Measurements from ENCODE around the gene PPP3CA. TPM values are rescaled to one million over a fixed set of nuclear protein-coding genes. Genes with fewer than 3 reads are reported as not detected.
A peak's percentile ranks its signal among the peaks of the same experiment; 100 is the strongest.
"Not testable (repeated sequence)": the region's sequence is repeated elsewhere in the genome, so short reads cannot be mapped to it uniquely, and the experiment has no call there.

PPP3CA gene
- total and polyA plus RNA-seq, 3 experiments from 2014 or later, result 6.9 to 30.7 (median 30.0) TPM

DNA sequence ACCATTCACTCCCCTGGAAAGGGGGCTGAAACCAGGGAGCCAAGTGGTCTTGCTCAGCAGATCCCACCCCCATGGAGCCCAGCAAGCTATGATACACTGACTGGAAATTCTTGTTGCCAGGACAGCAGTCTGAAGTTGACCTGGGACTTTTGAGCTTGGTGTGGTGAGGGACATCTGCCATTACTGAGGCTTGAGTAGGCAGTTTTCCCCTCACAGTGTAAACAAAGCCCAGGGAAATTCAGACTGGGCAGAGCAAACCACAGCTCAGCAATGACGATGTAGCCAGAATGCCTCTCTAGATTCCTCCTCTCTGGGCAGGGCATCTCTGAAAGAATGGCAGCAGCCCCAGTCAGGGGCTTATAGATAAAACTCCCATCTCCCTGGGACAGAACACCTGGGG lies 218.4 kb downstream of the PPP3CA start:
- H3K9me3 Mint-ChIP-seq; H3K9me3 ChIP-seq (ENCODE audit: low read length); H3K27ac ChIP-seq (ENCODE audit: low read depth, low read length); H3K4me3 Mint-ChIP-seq; H3K36me3 ChIP-seq (ENCODE audit: insufficient read depth, low read length); H3K4me1 ChIP-seq (ENCODE audit: insufficient read depth, low read length); H3K27me3 Mint-ChIP-seq; POLR2A ChIA-PET; H3K4me3 ChIP-seq (ENCODE audit: low read length); DNase-seq; H3K36me3 Mint-ChIP-seq; H3K27me3 ChIP-seq (ENCODE audit: insufficient read depth, low read length, poor library complexity, severe bottlenecking): not testable (repeated sequence)
- Mint-ChIP-seq H3K27ac (peak overlapping the region in 1 of 8 donors; percentile 19), H3K4me1 (peaks cover 51 to 76% (median 59%) of the 10 kb centered on the region in 3 donors)
- CTCF ChIA-PET, result interaction anchor here (1.5 kb wide), 1 partner anchor 9 kb away, joined by 3 read pairs; no protein-coding TSS in a partner anchor

DNA sequence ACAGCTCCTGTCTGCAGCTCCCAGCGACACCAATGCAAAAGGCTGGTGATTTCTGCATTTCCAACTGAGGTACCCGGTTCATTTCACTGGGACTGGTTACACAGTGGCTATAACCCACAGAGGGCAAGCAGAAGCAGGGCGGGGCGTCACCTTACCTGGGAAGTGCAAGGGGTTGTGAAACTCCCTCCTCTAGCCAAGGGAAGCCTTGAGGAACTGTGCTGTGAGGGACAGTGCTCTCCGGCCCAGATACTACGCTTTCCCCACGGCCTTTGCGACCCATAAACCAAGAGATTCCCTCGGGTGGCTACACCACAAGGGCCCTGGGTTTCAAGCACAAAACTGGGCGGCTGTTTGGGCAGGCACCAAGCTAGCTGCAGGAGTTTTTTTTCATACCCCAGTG lies 218.9 kb downstream of the PPP3CA start:
- H3K4me3 Mint-ChIP-seq, result no peak overlapping the region
- H3K9me3 Mint-ChIP-seq, result no peaks in the 10 kb centered on the region
- H3K36me3 ChIP-seq (ENCODE audit: insufficient read depth, low read length), result no peaks in the 10 kb centered on the region
- no peak overlapping the region for H3K27ac Mint-ChIP-seq
- H3K27ac ChIP-seq (ENCODE audit: low read depth, low read length), result no peak overlapping the region
- no peaks in the 10 kb centered on the region for H3K27me3 ChIP-seq (ENCODE audit: insufficient read depth, low read length, poor library complexity, severe bottlenecking)
- POLR2A ChIA-PET, result no interaction called here
- H3K4me3 ChIP-seq (ENCODE audit: low read length), result no peak overlapping the region
- CTCF ChIA-PET, result no interaction called here
- no peaks in the 10 kb centered on the region for H3K9me3 ChIP-seq (ENCODE audit: low read length)
- H3K4me1 Mint-ChIP-seq, result peaks cover 48 to 76% (median 55%) of the 10 kb centered on the region in 3 donors
- H3K36me3 Mint-ChIP-seq, result peaks cover 4 to 9% (median 6%) of the 10 kb centered on the region in 3 donors
- H3K27me3 Mint-ChIP-seq, result no peaks in the 10 kb centered on the region
- no peaks in the 10 kb centered on the region for H3K4me1 ChIP-seq (ENCODE audit: insufficient read depth, low read length)
- peak in 1 of 5 donors; percentile 45 for DNase-seq

DNA sequence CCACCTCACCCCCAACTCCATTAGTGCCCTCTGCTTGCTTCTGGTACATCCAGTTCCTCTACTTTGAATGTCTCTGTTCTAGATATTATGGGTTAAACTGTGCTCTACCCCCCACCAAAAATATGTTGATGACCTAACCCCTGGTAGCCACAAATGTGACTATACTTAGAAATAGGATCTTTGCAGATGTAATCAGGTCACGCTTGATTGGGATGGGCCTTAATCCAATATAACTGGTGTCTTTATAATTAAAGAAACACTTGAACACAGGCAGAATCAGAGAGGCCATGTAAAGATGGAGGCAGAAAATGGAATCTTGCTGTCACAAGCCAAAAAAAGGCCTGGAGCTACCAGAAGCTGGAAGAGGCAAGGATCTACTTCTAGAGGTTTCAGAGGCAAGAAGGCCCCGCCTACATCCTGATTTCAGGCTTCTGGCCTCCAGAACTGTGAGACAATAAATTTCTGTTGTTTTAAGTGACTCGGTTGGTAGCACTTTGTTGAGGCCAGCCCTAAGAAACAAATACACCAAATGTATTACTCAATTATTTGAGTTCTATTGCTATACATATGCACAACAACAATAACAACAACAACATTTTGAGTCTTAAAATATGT lies 220.0 kb downstream of the PPP3CA start:
- Mint-ChIP-seq H3K4me1 (peaks cover 43 to 74% (median 47%) of the 10 kb centered on the region in 3 donors), H3K36me3 (peaks cover 4 to 9% (median 8%) of the 10 kb centered on the region in 3 donors), H3K9me3 (no peaks in the 10 kb centered on the region), H3K27me3 (no peaks in the 10 kb centered on the region), H3K4me3 (no peak overlapping the region), H3K27ac (no peak overlapping the region)
- no peak overlapping the region for H3K4me3 ChIP-seq (ENCODE audit: low read length)
- DNase-seq, result no peak
- H3K4me1 ChIP-seq (ENCODE audit: insufficient read depth, low read length), result no peaks in the 10 kb centered on the region
- ChIA-PET CTCF (no interaction called here), POLR2A (no interaction called here)
- H3K9me3 ChIP-seq (ENCODE audit: low read length), result no peaks in the 10 kb centered on the region
- H3K27ac ChIP-seq (ENCODE audit: low read depth, low read length), result no peak overlapping the region
- H3K27me3 ChIP-seq (ENCODE audit: insufficient read depth, low read length, poor library complexity, severe bottlenecking), result no peaks in the 10 kb centered on the region
- no peaks in the 10 kb centered on the region for H3K36me3 ChIP-seq (ENCODE audit: insufficient read depth, low read length)

DNA sequence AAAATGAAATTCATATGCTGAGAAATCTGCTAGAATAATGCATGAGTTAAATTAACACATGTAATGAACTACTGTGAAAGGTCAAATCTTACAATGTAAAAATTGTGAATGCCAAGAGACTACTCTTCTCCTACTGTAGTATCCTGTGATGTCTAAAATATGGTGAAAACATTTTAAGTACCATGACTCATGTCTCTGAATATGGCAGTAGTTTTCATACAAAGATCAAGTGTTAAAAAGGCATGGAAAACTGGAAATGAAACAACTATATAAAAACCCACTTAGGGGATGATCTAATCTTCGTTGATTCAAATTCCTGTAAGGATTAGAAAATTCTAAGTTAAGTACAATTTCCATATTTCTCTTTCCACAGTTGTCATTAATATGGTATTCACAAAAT lies 221.3 kb downstream of the PPP3CA start:
- Mint-ChIP-seq H3K36me3 (peaks cover 4 to 12% (median 5%) of the 10 kb centered on the region in 3 donors), H3K9me3 (no peaks in the 10 kb centered on the region), H3K27ac (no peak overlapping the region), H3K4me3 (no peak overlapping the region), H3K27me3 (no peaks in the 10 kb centered on the region), H3K4me1 (peaks cover 39 to 69% (median 39%) of the 10 kb centered on the region in 3 donors)
- no peaks in the 10 kb centered on the region for H3K4me1 ChIP-seq (ENCODE audit: insufficient read depth, low read length)
- H3K27me3 ChIP-seq (ENCODE audit: insufficient read depth, low read length, poor library complexity, severe bottlenecking), result no peaks in the 10 kb centered on the region
- CTCF ChIA-PET, result no interaction called here
- no peak for DNase-seq
- no peaks in the 10 kb centered on the region for H3K36me3 ChIP-seq (ENCODE audit: insufficient read depth, low read length)
- no peak overlapping the region for H3K4me3 ChIP-seq (ENCODE audit: low read length)
- POLR2A ChIA-PET, result no interaction called here
- no peak overlapping the region for H3K27ac ChIP-seq (ENCODE audit: low read depth, low read length)
- H3K9me3 ChIP-seq (ENCODE audit: low read length), result no peaks in the 10 kb centered on the region

DNA sequence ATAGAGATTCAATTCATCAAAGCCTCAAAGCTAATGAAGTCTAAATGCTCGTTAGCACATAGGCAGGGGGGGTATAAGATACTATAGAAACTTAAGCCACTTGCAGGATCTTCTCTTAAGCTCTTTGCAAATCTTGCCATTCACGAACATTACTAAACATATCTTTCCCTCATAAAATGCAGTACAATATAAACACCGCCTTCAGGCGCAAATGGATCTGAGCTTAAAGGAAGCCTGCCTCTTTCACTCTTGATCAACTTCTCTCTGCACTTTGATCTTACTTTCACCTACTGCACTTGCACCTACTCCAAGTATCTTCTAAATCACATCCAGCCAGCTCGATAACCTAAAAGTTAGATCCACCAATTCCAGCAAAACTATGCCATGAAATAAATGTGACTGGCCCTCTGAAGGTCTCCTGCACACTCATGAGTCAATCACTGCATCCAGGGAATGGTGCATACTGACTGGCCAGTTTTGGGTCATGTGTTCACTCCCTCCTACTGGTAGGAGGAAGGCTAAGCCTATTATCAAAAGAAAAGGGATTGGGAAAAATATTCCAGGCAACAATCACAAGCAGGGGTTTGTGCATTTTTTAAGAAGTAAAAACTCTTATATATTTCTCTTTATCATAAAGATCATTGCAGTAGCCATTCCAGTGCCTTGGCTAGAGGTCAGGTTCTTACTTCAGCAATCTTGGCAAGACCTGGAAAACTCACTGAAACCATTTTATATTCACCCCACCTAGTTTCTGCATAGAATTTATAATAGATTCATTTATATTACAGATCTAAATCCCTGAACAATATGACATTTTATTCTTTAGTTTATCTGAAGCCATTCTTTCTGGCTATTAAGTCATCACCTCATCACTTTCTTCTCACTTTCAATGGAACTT lies 222.0 kb downstream of the PPP3CA start:
- Mint-ChIP-seq H3K4me3 (no peak overlapping the region), H3K9me3 (no peaks in the 10 kb centered on the region), H3K36me3 (peaks cover 4 to 12% (median 5%) of the 10 kb centered on the region in 3 donors), H3K27ac (peak overlapping the region in 1 of 8 donors; percentile 33), H3K4me1 (peaks cover 37 to 65% (median 40%) of the 10 kb centered on the region in 3 donors), H3K27me3 (no peaks in the 10 kb centered on the region)
- H3K4me1 ChIP-seq (ENCODE audit: insufficient read depth, low read length), result no peaks in the 10 kb centered on the region
- DNase-seq, result no peak
- ChIA-PET POLR2A (no interaction called here), CTCF (no interaction called here)
- H3K27ac ChIP-seq (ENCODE audit: low read depth, low read length), result no peak overlapping the region
- no peak overlapping the region for H3K4me3 ChIP-seq (ENCODE audit: low read length)
- H3K27me3 ChIP-seq (ENCODE audit: insufficient read depth, low read length, poor library complexity, severe bottlenecking), result no peaks in the 10 kb centered on the region
- H3K36me3 ChIP-seq (ENCODE audit: insufficient read depth, low read length), result no peaks in the 10 kb centered on the region
- no peaks in the 10 kb centered on the region for H3K9me3 ChIP-seq (ENCODE audit: low read length)

DNA sequence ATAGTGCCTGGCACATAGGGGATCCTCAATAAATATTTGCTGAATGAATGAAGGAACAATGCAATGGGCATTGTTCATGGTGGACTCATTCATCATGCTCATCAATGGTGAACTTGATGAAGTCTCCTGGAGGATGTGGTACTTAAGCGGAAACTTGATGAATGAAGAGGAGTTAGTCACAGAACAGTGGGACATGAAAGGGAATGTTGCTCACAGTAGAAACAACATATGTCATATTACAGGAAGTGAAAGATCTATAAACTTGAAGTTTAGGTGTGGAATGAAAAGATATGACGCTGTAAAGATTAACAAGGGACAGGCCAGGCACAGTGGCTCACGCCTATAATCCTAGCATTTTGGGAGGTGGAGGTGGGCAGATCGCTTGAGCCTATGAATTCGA lies 224.1 kb downstream of the PPP3CA start:
- Mint-ChIP-seq H3K36me3 (peaks cover 0 to 6% (median 5%) of the 10 kb centered on the region in 3 donors), H3K4me3 (no peak overlapping the region), H3K27ac (no peak overlapping the region), H3K27me3 (no peaks in the 10 kb centered on the region), H3K9me3 (no peaks in the 10 kb centered on the region), H3K4me1 (peaks cover 33 to 65% (median 34%) of the 10 kb centered on the region in 3 donors)
- Histone ChIP-seq H3K36me3 (ENCODE audit: insufficient read depth, low read length) (no peaks in the 10 kb centered on the region), H3K4me1 (ENCODE audit: insufficient read depth, low read length) (no peaks in the 10 kb centered on the region), H3K27me3 (ENCODE audit: insufficient read depth, low read length, poor library complexity, severe bottlenecking) (no peaks in the 10 kb centered on the region), H3K9me3 (ENCODE audit: low read length) (no peaks in the 10 kb centered on the region), H3K4me3 (ENCODE audit: low read length) (no peak overlapping the region), H3K27ac (ENCODE audit: low read depth, low read length) (no peak overlapping the region)
- no peak for DNase-seq
- POLR2A ChIA-PET, result no interaction called here
- CTCF ChIA-PET, result no interaction called here

DNA sequence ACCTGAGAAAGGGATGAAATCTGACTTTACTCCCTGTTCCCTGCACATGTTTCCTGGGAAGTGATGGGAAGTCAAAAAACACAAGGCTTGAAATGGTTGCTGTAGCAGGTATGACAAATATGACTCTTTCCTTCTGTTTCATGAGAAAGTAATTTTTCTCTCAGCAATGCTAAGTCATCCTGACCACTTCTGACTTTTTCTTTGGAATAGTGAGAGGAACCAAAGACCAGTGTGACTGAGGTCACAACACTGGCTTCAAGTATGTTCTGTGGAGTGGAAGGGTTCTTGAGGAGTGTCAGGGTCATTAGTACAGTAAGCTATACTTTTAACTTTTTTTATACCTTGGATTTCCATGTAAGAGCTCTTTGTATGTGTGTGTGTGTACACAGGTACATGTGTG lies 225.3 kb downstream of the PPP3CA start:
- Histone ChIP-seq H3K27me3 (ENCODE audit: insufficient read depth, low read length, poor library complexity, severe bottlenecking) (no peaks in the 10 kb centered on the region), H3K27ac (ENCODE audit: low read depth, low read length) (no peak overlapping the region), H3K9me3 (ENCODE audit: low read length) (no peaks in the 10 kb centered on the region), H3K4me3 (ENCODE audit: low read length) (no peak overlapping the region), H3K4me1 (ENCODE audit: insufficient read depth, low read length) (no peaks in the 10 kb centered on the region), H3K36me3 (ENCODE audit: insufficient read depth, low read length) (no peaks in the 10 kb centered on the region)
- H3K4me3 Mint-ChIP-seq, result no peak overlapping the region
- peaks cover 22 to 62% (median 25%) of the 10 kb centered on the region in 3 donors for H3K4me1 Mint-ChIP-seq
- DNase-seq, result no peak
- no peaks in the 10 kb centered on the region for H3K9me3 Mint-ChIP-seq
- CTCF ChIA-PET, result no interaction called here
- peak overlapping the region in 1 of 8 donors; percentile 21 for H3K27ac Mint-ChIP-seq
- no peaks in the 10 kb centered on the region for H3K27me3 Mint-ChIP-seq
- peaks cover 0 to 6% (median 5%) of the 10 kb centered on the region in 3 donors for H3K36me3 Mint-ChIP-seq
- POLR2A ChIA-PET, result no interaction called here

DNA sequence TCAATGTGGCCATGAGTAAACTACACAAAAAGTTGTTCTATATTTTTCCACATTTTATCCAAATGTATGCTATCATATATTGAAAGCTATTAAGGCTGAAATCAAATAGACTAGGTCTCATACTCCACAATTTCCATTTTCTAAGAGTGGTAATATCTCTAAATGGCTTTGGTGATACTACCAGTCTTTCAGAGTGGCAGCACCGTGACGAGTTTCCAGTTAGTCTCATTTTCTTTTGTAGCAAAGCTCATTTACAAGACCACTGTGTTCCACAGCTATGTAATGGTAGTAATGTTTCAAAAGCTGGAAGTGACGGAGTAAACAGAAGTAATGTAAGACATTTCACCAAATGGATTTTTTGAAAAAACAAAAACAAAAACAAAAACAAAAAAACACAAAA lies 228.2 kb downstream of the PPP3CA start:
- Histone ChIP-seq H3K4me3 (ENCODE audit: low read length) (no peak overlapping the region), H3K4me1 (ENCODE audit: insufficient read depth, low read length) (no peaks in the 10 kb centered on the region), H3K9me3 (ENCODE audit: low read length) (no peaks in the 10 kb centered on the region), H3K27ac (ENCODE audit: low read depth, low read length) (no peak overlapping the region), H3K36me3 (ENCODE audit: insufficient read depth, low read length) (no peaks in the 10 kb centered on the region), H3K27me3 (ENCODE audit: insufficient read depth, low read length, poor library complexity, severe bottlenecking) (no peaks in the 10 kb centered on the region)
- H3K9me3 Mint-ChIP-seq, result no peaks in the 10 kb centered on the region
- DNase-seq, result no peak
- H3K36me3 Mint-ChIP-seq, result peaks cover 0 to 6% (median 3%) of the 10 kb centered on the region in 3 donors
- CTCF ChIA-PET, result interaction anchor here (0.7 kb wide), 1 partner anchor 10 kb away, joined by 3 read pairs; no protein-coding TSS in a partner anchor
- no peaks in the 10 kb centered on the region for H3K27me3 Mint-ChIP-seq
- H3K27ac Mint-ChIP-seq, result no peak overlapping the region
- POLR2A ChIA-PET, result no interaction called here
- peaks cover 20 to 54% (median 21%) of the 10 kb centered on the region in 3 donors for H3K4me1 Mint-ChIP-seq
- no peak overlapping the region for H3K4me3 Mint-ChIP-seq
